Measurements from ENCODE around the gene KANK4. TPM values are rescaled to one million over a fixed set of nuclear protein-coding genes. Genes with fewer than 3 reads are reported as not detected.
A peak's percentile ranks its signal among the peaks of the same experiment; 100 is the strongest.

Gene KANK4
- total and polyA plus RNA-seq, 2 experiments from 2014 or later: 0.65 to 4.0 TPM

- no peak for TF ChIP-seq CTCF (IDR thresholded peaks at IDR 0.05; ENCODE audit: low read depth, low read length)
- no peak overlapping the region for H3K27ac ChIP-seq
These were observed 7.7 kb downstream of the KANK4 start for GRCh38 chr1:62311473-62311943.

DNA sequence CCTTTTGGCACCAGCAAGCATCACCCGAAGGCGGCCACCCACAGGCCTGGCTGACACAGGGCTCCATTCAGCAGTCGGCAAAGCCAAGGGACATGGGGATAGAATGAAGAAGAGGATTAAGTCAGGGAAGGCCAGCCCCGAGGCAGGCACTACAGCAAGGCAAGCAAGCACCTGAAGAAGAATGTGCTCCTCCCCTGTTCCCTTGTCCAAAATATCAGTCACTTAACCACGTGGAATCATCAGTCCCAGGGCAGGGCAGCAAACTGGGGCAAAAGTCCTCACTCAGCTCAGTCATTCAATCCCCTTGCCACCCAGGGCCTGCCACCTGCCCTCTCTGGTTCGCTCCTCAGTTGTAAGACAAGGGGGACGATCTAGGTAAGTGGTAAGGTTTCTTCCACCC is 9.3 kb downstream of the KANK4 start:
- TF ChIP-seq CTCF (IDR thresholded peaks at IDR 0.05; ENCODE audit: low read depth, low read length): no peak
- Histone ChIP-seq H3K36me3 (no peaks in the 10 kb centered on the region), H3K27me3 (no peaks in the 10 kb centered on the region), H3K9me3 (ENCODE audit: low read depth) (no peaks in the 10 kb centered on the region), H3K27ac (no peak overlapping the region), H3K4me3 (no peak overlapping the region), H3K4me1 (ENCODE audit: low read depth) (no peaks in the 10 kb centered on the region)
- DNase-seq (ENCODE audit: low read depth in 1 of 2, low spot score in 1 of 2): no peak

More at GRCh38 chr1:62311473-62311943, 7.7 kb downstream of the KANK4 start:
- DNase-seq (ENCODE audit: low read depth in 1 of 2, low spot score in 1 of 2): no peak
- H3K27me3 ChIP-seq: peaks cover 6% of the 10 kb centered on the region
- no peaks in the 10 kb centered on the region for H3K4me1 ChIP-seq (ENCODE audit: low read depth)
- no peak overlapping the region for H3K4me3 ChIP-seq
- no peaks in the 10 kb centered on the region for H3K36me3 ChIP-seq
- no peaks in the 10 kb centered on the region for H3K9me3 ChIP-seq (ENCODE audit: low read depth)

DNA sequence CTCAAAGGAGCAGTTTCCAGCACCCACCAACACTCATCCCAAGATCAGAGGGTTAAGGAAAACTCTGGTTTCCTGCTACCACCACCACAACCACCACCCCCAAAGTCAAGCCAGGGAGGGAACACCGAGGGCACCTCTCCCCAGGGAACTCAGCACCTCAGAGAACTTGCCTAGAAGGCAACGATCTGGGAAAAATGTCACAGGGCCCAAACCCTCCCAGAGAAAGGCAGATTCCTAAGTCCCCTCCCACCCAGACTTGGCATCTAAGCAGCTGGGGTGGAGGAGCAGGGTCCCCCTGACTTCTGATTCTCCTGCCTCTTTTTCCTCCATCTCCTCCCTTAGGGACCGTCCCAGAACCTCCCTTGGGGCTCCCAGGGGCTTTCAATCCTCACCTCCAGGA is 10.6 kb downstream of the KANK4 start:
- H3K36me3 ChIP-seq: no peaks in the 10 kb centered on the region
- no peak overlapping the region for H3K4me3 ChIP-seq
- H3K4me1 ChIP-seq (ENCODE audit: low read depth): no peaks in the 10 kb centered on the region
- DNase-seq (ENCODE audit: low read depth in 1 of 2, low spot score in 1 of 2): no peak
- no peak overlapping the region for H3K27ac ChIP-seq
- no peaks in the 10 kb centered on the region for H3K9me3 ChIP-seq (ENCODE audit: low read depth)
- TF ChIP-seq CTCF (IDR thresholded peaks at IDR 0.05; ENCODE audit: low read depth, low read length): no peak
- H3K27me3 ChIP-seq: no peaks in the 10 kb centered on the region

GRCh38 chr1:62307895-62308492 is 11.2 kb downstream of the KANK4 start:
- Histone ChIP-seq H3K9me3 (ENCODE audit: low read depth) (no peaks in the 10 kb centered on the region), H3K27ac (no peak overlapping the region), H3K4me1 (ENCODE audit: low read depth) (no peaks in the 10 kb centered on the region), H3K27me3 (no peaks in the 10 kb centered on the region), H3K36me3 (no peaks in the 10 kb centered on the region), H3K4me3 (no peak overlapping the region)
- no peak for TF ChIP-seq CTCF (IDR thresholded peaks at IDR 0.05; ENCODE audit: low read depth, low read length)
- peak in 1 of 2 donors; percentile 22 for DNase-seq (ENCODE audit: low read depth in 1 of 2, low spot score in 1 of 2)

DNA sequence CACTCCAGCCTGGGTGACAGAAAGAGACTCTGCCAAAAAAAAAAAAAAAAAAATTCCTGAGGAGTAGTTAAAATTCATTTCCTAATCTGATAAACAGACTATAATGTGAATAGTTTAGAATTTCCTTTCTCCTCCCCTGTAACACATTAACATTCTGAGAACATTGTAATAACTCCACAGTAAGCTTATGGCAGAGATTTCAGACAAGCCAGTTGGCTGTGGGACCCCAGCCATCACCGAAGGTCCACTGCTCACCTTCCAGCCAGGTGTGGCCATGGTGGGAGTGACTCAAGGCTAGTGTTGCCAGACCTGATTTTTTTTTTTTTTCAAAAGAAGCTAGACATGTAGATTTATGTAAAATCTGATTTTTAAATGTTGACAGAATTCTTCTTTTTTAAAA is 11.8 kb downstream of the KANK4 start:
- no peaks in the 10 kb centered on the region for H3K36me3 ChIP-seq
- H3K4me3 ChIP-seq: no peak overlapping the region
- no peak for TF ChIP-seq CTCF (IDR thresholded peaks at IDR 0.05; ENCODE audit: low read depth, low read length)
- no peak for DNase-seq (ENCODE audit: low read depth in 1 of 2, low spot score in 1 of 2)
- H3K27me3 ChIP-seq: no peaks in the 10 kb centered on the region
- H3K4me1 ChIP-seq (ENCODE audit: low read depth): no peaks in the 10 kb centered on the region
- H3K27ac ChIP-seq: no peak overlapping the region
- H3K9me3 ChIP-seq (ENCODE audit: low read depth): no peaks in the 10 kb centered on the region

Data from cardiac muscle cell (in vitro differentiated cells and primary cell).